Astrocyte (in vitro differentiated cells and primary cell): ENCODE results near the gene FAM227B.

Experiments
- EZH2 ChIP-seq: IDR thresholded peaks from 2 replicates; pipeline ENCODE4 v1.6.1; 2012; ENCODE audit warnings: mild to moderate bottlenecking, low read length, inconsistent platforms; ENCODE audit not compliant: insufficient read depth
- TF ChIP-seq, protein P1 (sequence below): IDR thresholded peaks from 2 replicates; pipeline ENCODE4 v1.5.1; 2011; ENCODE audit warnings: low read depth, mild to moderate bottlenecking, inconsistent platforms, low read length, moderate library complexity; ENCODE audit not compliant: insufficient read depth

DNA sequence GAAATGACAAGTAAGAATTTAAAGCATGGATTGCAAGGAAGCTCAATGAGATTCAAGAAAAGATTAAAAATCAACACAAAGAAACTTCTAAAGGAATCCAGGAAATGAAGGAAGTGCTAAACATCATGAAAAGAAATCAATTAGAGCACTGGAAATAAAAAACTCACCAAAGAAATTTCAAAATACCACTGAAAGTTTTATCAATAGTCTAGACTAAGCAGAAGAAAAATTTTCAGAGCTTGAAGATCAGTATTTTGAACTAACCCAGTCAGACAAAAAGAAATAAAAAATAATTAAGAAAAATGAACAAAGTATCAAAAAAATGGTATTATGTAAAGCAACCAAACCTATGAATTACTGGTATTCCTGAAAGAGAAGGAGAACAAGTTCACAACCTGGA lies 60.6 kb downstream of the FAM227B start:
- TF ChIP-seq, protein P1, sequence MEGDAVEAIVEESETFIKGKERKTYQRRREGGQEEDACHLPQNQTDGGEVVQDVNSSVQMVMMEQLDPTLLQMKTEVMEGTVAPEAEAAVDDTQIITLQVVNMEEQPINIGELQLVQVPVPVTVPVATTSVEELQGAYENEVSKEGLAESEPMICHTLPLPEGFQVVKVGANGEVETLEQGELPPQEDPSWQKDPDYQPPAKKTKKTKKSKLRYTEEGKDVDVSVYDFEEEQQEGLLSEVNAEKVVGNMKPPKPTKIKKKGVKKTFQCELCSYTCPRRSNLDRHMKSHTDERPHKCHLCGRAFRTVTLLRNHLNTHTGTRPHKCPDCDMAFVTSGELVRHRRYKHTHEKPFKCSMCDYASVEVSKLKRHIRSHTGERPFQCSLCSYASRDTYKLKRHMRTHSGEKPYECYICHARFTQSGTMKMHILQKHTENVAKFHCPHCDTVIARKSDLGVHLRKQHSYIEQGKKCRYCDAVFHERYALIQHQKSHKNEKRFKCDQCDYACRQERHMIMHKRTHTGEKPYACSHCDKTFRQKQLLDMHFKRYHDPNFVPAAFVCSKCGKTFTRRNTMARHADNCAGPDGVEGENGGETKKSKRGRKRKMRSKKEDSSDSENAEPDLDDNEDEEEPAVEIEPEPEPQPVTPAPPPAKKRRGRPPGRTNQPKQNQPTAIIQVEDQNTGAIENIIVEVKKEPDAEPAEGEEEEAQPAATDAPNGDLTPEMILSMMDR, result no peak
- TF ChIP-seq EZH2, result no peak
